Activated CD8-positive, alpha-beta memory T cell treated with anti-CD3 and anti-CD28 coated beads, Interleukin-2, amount 50 U/mL, for 1 hour (primary cell): ENCODE measurements around the gene ALPI.
"Not testable (repeated sequence)": the region's sequence is repeated elsewhere in the genome, so short reads cannot be mapped to it uniquely, and the experiment has no call there.

Source experiments
- DNase-seq: peaks from one replicate; pipeline ENCODE4 v3.0.0-alpha.2; 2020; ENCODE audit errors: extremely low read depth

The ALPI gene

GRCh38 chr2:232420463-232421188 lies 35.3 kb upstream of the ALPI start:
- DNase-seq, result no peak

- no peak for DNase-seq
These were observed 34.7 kb upstream of the ALPI start for GRCh38 chr2:232421189-232421785.

- no peak for DNase-seq
These were observed 33.9 kb upstream of the ALPI start for GRCh38 chr2:232422051-232422450.

- not testable (repeated sequence) for DNase-seq
These were observed 33.0 kb upstream of the ALPI start for GRCh38 chr2:232422996-232423395.

- not testable (repeated sequence) for DNase-seq
These were observed 32.5 kb upstream of the ALPI start for GRCh38 chr2:232423407-232423806.

GRCh38 chr2:232431705-232432590 lies 24.0 kb upstream of the ALPI start:
- DNase-seq, result no peak

GRCh38 chr2:232432598-232433184 lies 23.3 kb upstream of the ALPI start:
- DNase-seq, result no peak

- not testable (repeated sequence) for DNase-seq
These were observed 22.3 kb upstream of the ALPI start for GRCh38 chr2:232433622-232434021.

- no peak for DNase-seq
These were observed 21.9 kb upstream of the ALPI start for GRCh38 chr2:232434091-232434490.

GRCh38 chr2:232434563-232435374 lies 21.2 kb upstream of the ALPI start:
- no peak for DNase-seq

- DNase-seq, result no peak
These were observed 20.6 kb upstream of the ALPI start for GRCh38 chr2:232435375-232435648.

GRCh38 chr2:232435805-232436204 lies 20.1 kb upstream of the ALPI start:
- no peak for DNase-seq

GRCh38 chr2:232436381-232437194 lies 19.4 kb upstream of the ALPI start:
- no peak for DNase-seq

- no peak for DNase-seq
These were observed 18.8 kb upstream of the ALPI start for GRCh38 chr2:232437195-232437571.

- DNase-seq, result no peak
These were observed 17.9 kb upstream of the ALPI start for GRCh38 chr2:232438091-232438490.

GRCh38 chr2:232438951-232439757 lies 16.8 kb upstream of the ALPI start:
- DNase-seq, result no peak

- no peak for DNase-seq
These were observed 16.2 kb upstream of the ALPI start for GRCh38 chr2:232439758-232440135.

GRCh38 chr2:232440220-232441018 lies 15.5 kb upstream of the ALPI start:
- DNase-seq, result peak; percentile 50

- no peak for DNase-seq
These were observed 14.8 kb upstream of the ALPI start for GRCh38 chr2:232441147-232441651.
